HG03045 (cell line): Measurements from ENCODE around the gene OMD.

Source experiments
- ATAC-seq: cut with Tn5 transposase; IDR thresholded peaks from one replicate; pipeline ENCODE4 v1.9.1; 2021; ENCODE audit warnings: mild to moderate bottlenecking, moderate library complexity; ENCODE audit not compliant: unreplicated experiment

OMD gene

GRCh38 chr9:92373167-92373566 is 51.1 kb downstream of the OMD start:
- no peak for ATAC-seq

GRCh38 chr9:92369075-92369474 is 55.2 kb downstream of the OMD start:
- no peak for ATAC-seq
